Pons (tissue), 1 donor: ENCODE measurements around the gene CIC.

Source experiments
- DNase-seq: peaks from one replicate; pipeline ENCODE4 v3.0.0-alpha.2; 2016; ENCODE audit warnings: low spot score

Gene CIC

GRCh38 chr19:42288881-42289555 is 20.0 kb downstream of the CIC start:
- DNase-seq, result no peak

GRCh38 chr19:42289556-42290041 is 20.5 kb downstream of the CIC start:
- no peak for DNase-seq

GRCh38 chr19:42290136-42290522 is 21.1 kb downstream of the CIC start:
- no peak for DNase-seq

- DNase-seq, result no peak
These were observed 21.7 kb downstream of the CIC start for GRCh38 chr19:42290523-42291434.

GRCh38 chr19:42291435-42291810 is 22.4 kb downstream of the CIC start:
- no peak for DNase-seq

GRCh38 chr19:42292042-42292960 is 23.2 kb downstream of the CIC start:
- no peak for DNase-seq

GRCh38 chr19:42292963-42293362 is 23.9 kb downstream of the CIC start:
- no peak for DNase-seq

- DNase-seq, result no peak
These were observed 24.5 kb downstream of the CIC start for GRCh38 chr19:42293540-42293939.

- no peak for DNase-seq
These were observed 24.9 kb downstream of the CIC start for GRCh38 chr19:42293948-42294347.

- DNase-seq, result no peak
These were observed 25.6 kb downstream of the CIC start for GRCh38 chr19:42294471-42295137.

- no peak for DNase-seq
These were observed 26.3 kb downstream of the CIC start for GRCh38 chr19:42295342-42295741.

GRCh38 chr19:42295831-42296525 is 26.9 kb downstream of the CIC start:
- peak; percentile 66 for DNase-seq

GRCh38 chr19:42297039-42297438 is 28.0 kb downstream of the CIC start:
- no peak for DNase-seq

GRCh38 chr19:42301646-42302203 is 32.7 kb downstream of the CIC start, which contains the start of gene PRR19:
TSS of gene PRR19 (plus strand) at chr19:42302132. CDS start at chr19:42309585, 7,453 bp downstream.
- DNase-seq, result no peak

- DNase-seq, result no peak
These were observed 34.0 kb downstream of the CIC start for GRCh38 chr19:42303101-42303464.

GRCh38 chr19:42303876-42304275 is 34.8 kb downstream of the CIC start:
- no peak for DNase-seq

GRCh38 chr19:42306646-42307045 is 37.6 kb downstream of the CIC start:
- no peak for DNase-seq

GRCh38 chr19:42309686-42310085 is 40.6 kb downstream of the CIC start:
- DNase-seq, result no peak

- no peak for DNase-seq
These were observed 42.6 kb downstream of the CIC start for GRCh38 chr19:42311657-42312056.

- no peak for DNase-seq
These were observed 43.3 kb downstream of the CIC start for GRCh38 chr19:42312370-42312769.
